Measurements from ENCODE around the gene IKBKG. TPM values are rescaled to one million over a fixed set of nuclear protein-coding genes. Genes with fewer than 3 reads are reported as not detected.

Gene IKBKG
- total and polyA plus RNA-seq, 2 of the 13 experiments (the other 11 are each of a cell fraction or from before 2014, with no cell fraction given) = 30.6 to 44.3 TPM

DNA sequence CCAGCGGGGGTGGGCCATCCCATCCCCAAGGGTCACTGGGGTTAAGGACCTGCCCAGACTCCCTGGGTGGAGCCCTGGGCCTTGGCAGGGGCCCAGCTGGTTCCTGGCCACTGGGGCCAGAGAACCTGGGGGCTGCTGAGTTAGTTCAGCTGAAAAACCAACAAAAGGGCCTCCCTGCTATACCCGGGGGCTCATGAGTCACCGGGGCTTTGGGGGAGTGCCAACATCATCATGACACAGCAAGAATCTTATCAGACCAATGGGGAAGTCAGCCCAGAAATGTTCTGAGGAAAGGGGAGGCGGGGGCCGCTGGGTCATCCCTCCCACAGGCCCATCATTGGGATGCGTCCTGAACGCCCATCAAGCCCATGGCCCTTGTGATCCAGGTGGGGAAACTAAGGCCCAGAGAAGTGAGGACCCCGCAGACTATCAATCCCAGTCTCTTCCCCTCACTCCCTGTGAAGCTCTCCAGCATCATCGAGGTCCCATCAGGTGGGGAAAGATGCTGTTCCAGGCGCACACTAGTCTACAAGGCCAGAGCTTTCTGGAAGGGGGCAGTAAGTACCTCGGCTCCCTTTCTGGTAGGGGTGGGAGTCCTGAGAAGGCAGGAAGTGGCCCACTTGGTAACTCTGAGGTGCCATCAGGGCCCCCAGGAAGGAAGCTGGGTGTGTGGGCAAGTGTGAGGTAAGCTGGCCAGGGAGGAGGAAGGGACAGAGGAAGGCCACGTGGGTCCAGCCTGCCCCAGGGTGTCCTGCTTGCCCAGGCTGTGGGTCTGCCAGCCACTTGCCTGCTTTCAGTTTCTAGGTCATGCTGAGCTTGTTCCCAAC, 5.3 kb upstream of the IKBKG start (continued):
- TF ChIP-seq RBFOX2 (IDR thresholded peaks at IDR 0.05; ENCODE audit: low read depth, low read length) (peak; percentile 13; the same call in 1 of the 2 replicates), CREB1 (IDR thresholded peaks at IDR 0.05) (peak; percentile 34; the same call in 1 of the 2 replicates), CREB1 (CRISPR knock-in tag; IDR thresholded peaks at IDR 0.05) (no peak), ZSCAN20 (CRISPR knock-in tag; IDR thresholded peaks at IDR 0.05; ENCODE audit: borderline replicate concordance) (0 out of 2 replicates have a peak, but pooled peaks have one; percentile 53), WIZ (CRISPR knock-in tag; IDR thresholded peaks at IDR 0.05) (no peak), KAT8 (CRISPR knock-in tag; IDR thresholded peaks at IDR 0.05) (peak; percentile 48; the same call in 1 of the 2 replicates), NFIC (IDR thresholded peaks at IDR 0.05; ENCODE audit: low read length) (no peak), KDM6A (CRISPR knock-in tag; IDR thresholded peaks at IDR 0.05; ENCODE audit: low read depth) (peak; percentile 41; the same call in 1 of the 2 replicates), RFXAP (CRISPR knock-in tag; IDR thresholded peaks at IDR 0.05; ENCODE audit: borderline replicate concordance) (no peak), IKZF1 (IDR thresholded peaks at IDR 0.05) (no peak), BCL3 (CRISPR knock-in tag; IDR thresholded peaks at IDR 0.05) (no peak), ZFP62 (CRISPR knock-in tag; IDR thresholded peaks at IDR 0.05) (no peak), FOXA1 (IDR thresholded peaks at IDR 0.05) (no peak), FOXA1 (CRISPR knock-in tag; IDR thresholded peaks at IDR 0.05) (peak; percentile 43; the same call in 1 of the 2 replicates), ZKSCAN1 (IDR thresholded peaks at IDR 0.05; ENCODE audit: low read length) (no peak)
- TF ChIP-seq, protein P1, sequence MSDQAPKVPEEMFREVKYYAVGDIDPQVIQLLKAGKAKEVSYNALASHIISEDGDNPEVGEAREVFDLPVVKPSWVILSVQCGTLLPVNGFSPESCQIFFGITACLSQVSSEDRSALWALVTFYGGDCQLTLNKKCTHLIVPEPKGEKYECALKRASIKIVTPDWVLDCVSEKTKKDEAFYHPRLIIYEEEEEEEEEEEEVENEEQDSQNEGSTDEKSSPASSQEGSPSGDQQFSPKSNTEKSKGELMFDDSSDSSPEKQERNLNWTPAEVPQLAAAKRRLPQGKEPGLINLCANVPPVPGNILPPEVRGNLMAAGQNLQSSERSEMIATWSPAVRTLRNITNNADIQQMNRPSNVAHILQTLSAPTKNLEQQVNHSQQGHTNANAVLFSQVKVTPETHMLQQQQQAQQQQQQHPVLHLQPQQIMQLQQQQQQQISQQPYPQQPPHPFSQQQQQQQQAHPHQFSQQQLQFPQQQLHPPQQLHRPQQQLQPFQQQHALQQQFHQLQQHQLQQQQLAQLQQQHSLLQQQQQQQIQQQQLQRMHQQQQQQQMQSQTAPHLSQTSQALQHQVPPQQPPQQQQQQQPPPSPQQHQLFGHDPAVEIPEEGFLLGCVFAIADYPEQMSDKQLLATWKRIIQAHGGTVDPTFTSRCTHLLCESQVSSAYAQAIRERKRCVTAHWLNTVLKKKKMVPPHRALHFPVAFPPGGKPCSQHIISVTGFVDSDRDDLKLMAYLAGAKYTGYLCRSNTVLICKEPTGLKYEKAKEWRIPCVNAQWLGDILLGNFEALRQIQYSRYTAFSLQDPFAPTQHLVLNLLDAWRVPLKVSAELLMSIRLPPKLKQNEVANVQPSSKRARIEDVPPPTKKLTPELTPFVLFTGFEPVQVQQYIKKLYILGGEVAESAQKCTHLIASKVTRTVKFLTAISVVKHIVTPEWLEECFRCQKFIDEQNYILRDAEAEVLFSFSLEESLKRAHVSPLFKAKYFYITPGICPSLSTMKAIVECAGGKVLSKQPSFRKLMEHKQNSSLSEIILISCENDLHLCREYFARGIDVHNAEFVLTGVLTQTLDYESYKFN (CRISPR knock-in tag; conservative IDR thresholded peaks at IDR 0.05) = peak; percentile 86
- TF ChIP-seq, protein P2, sequence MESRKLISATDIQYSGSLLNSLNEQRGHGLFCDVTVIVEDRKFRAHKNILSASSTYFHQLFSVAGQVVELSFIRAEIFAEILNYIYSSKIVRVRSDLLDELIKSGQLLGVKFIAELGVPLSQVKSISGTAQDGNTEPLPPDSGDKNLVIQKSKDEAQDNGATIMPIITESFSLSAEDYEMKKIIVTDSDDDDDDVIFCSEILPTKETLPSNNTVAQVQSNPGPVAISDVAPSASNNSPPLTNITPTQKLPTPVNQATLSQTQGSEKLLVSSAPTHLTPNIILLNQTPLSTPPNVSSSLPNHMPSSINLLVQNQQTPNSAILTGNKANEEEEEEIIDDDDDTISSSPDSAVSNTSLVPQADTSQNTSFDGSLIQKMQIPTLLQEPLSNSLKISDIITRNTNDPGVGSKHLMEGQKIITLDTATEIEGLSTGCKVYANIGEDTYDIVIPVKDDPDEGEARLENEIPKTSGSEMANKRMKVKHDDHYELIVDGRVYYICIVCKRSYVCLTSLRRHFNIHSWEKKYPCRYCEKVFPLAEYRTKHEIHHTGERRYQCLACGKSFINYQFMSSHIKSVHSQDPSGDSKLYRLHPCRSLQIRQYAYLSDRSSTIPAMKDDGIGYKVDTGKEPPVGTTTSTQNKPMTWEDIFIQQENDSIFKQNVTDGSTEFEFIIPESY (CRISPR knock-in tag; IDR thresholded peaks at IDR 0.05) = no peak
